Right atrium auricular region (tissue), 2 donors: ENCODE results near the gene PTPRC. TPM values are rescaled to one million over a fixed set of nuclear protein-coding genes. Genes with fewer than 3 reads are reported as not detected.
"Not testable (repeated sequence)": the region's sequence is repeated elsewhere in the genome, so short reads cannot be mapped to it uniquely, and the experiment has no call there.

ENCODE experiments used
- DNase-seq: peaks from one replicate; pipeline ENCODE4 v3.0.0-alpha.2; 2019; ENCODE audit warnings: low spot score
- H3K27ac ChIP-seq, 2 donors: fragments of 200-600 bp; sonication (generic); 1 replicate in 1 of 2; 2 replicates in 1 of 2; pipeline ENCODE4 v1.5.1; 2016 to 2019
- H3K27me3 ChIP-seq, 2 donors: fragments of 200-600 bp; sonication (generic); one replicate each; pipeline versions ENCODE4 v1.5.1 to v1.6.0; 2017 to 2019
- H3K36me3 ChIP-seq: fragments of 200-600 bp; sonication (generic); one replicate; pipeline ENCODE4 v1.5.1; 2016
- H3K4me1 ChIP-seq, 2 donors: fragments of 200-600 bp; sonication (generic); one replicate each; pipeline versions ENCODE4 v1.5.1 to v1.6.0; 2017 to 2019
- H3K4me3 ChIP-seq, 2 donors: fragments of 200-600 bp; sonication (generic); 1 replicate in 1 of 2; 2 replicates in 1 of 2; pipeline ENCODE4 v1.5.1; 2017 to 2019; ENCODE audit warnings: mild to moderate bottlenecking in 1 of 2, moderate library complexity in 1 of 2
- H3K9me3 ChIP-seq, 2 donors: fragments of 200-600 bp; sonication (generic); one replicate each; pipeline ENCODE4 v1.5.1; 2019
- total RNA-seq, 2 donors: library from RNA; depleted of rRNA; stranded (reverse); fragments of >200 nt; gene quantifications; one replicate each; pipeline ENCODE4 v1.1.0, GENCODE V29; 2016
- TF ChIP-seq, protein P1 (sequence below), 2 donors: fragments of 200-600 bp; sonication (generic); IDR thresholded peaks; one replicate each; pipeline ENCODE4 v1.5.1; 2019; ENCODE audit warnings: antibody characterized with exemption in 2 of 2

PTPRC gene
- total RNA-seq, 2 donors from 2014 or later: 5.5 to 10.1 TPM

DNA sequence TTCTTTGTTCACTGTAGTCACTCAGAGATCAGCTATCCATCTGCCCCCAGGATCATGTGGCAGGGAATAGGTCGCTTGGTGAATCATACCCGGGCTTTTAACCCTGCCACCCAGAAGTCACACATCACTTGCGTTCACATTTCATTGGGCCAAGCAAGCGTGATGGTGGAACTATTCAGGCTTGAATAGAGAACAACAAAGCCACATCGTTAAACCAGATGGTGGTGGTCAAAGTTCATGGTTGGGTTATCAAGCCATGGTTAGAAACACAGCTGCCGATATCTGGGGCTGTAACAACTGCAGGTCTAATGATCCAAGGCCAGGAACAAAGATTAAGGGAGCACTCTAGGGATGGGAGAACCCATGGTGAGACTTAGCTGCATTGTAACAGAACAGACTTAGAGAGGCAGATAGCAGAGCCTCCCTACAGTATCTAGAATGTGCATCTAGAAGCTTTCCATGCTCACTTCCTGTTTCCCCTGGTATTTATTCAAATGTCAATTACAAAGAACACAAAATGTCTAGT is 40.0 kb upstream of the PTPRC start:
- no peaks in the 10 kb centered on the region for H3K36me3 ChIP-seq
- no peaks in the 10 kb centered on the region for H3K27me3 ChIP-seq
- H3K27ac ChIP-seq: no peak overlapping the region
- H3K4me3 ChIP-seq: no peak overlapping the region
- no peak for DNase-seq
- H3K4me1 ChIP-seq: no peaks in the 10 kb centered on the region
- TF ChIP-seq, protein P1, sequence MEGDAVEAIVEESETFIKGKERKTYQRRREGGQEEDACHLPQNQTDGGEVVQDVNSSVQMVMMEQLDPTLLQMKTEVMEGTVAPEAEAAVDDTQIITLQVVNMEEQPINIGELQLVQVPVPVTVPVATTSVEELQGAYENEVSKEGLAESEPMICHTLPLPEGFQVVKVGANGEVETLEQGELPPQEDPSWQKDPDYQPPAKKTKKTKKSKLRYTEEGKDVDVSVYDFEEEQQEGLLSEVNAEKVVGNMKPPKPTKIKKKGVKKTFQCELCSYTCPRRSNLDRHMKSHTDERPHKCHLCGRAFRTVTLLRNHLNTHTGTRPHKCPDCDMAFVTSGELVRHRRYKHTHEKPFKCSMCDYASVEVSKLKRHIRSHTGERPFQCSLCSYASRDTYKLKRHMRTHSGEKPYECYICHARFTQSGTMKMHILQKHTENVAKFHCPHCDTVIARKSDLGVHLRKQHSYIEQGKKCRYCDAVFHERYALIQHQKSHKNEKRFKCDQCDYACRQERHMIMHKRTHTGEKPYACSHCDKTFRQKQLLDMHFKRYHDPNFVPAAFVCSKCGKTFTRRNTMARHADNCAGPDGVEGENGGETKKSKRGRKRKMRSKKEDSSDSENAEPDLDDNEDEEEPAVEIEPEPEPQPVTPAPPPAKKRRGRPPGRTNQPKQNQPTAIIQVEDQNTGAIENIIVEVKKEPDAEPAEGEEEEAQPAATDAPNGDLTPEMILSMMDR (IDR thresholded peaks at IDR 0.05): no peak
- no peaks in the 10 kb centered on the region for H3K9me3 ChIP-seq

DNA sequence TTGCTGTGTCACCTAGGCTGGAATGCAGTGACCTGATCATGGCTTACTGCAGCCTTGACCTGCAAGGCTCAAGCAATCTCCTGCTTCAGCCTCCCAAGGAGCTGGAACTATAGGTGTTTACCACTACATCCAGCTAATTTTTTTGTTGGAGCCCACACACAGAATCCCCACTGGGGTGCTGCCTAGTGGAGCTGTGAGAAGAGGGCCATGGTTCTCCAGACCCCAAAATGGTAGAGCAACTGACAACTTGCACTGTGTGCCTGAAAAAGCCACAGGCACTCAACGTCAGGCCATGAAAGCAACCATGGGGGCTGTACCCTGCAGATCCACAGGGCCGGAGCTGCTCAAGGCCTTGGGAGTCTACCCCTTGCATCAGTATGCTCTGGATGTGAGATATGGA is 39.1 kb upstream of the PTPRC start:
- H3K4me1 ChIP-seq: no peaks in the 10 kb centered on the region

GRCh38 chr1:198600906-198601305 is 37.9 kb upstream of the PTPRC start:
- H3K27me3 ChIP-seq: no peaks in the 10 kb centered on the region
- H3K4me1 ChIP-seq: no peaks in the 10 kb centered on the region
- no peaks in the 10 kb centered on the region for H3K9me3 ChIP-seq
- no peak for DNase-seq
- H3K27ac ChIP-seq: no peak overlapping the region
- TF ChIP-seq, protein P1 (IDR thresholded peaks at IDR 0.05): no peak
- H3K4me3 ChIP-seq: no peak overlapping the region
- H3K36me3 ChIP-seq: no peaks in the 10 kb centered on the region

More for the DNA sequence above, 39.1 kb upstream of the PTPRC start:
- DNase-seq: no peak
- TF ChIP-seq, protein P1 (IDR thresholded peaks at IDR 0.05): no peak
- no peak overlapping the region for H3K4me3 ChIP-seq
- H3K27ac ChIP-seq: no peak overlapping the region
- no peaks in the 10 kb centered on the region for H3K9me3 ChIP-seq
- H3K27me3 ChIP-seq: no peaks in the 10 kb centered on the region
- no peaks in the 10 kb centered on the region for H3K36me3 ChIP-seq

GRCh38 chr1:198601310-198601709 is 37.5 kb upstream of the PTPRC start:
- H3K4me1 ChIP-seq, DNase-seq, H3K27me3 ChIP-seq: not testable (repeated sequence)

DNA sequence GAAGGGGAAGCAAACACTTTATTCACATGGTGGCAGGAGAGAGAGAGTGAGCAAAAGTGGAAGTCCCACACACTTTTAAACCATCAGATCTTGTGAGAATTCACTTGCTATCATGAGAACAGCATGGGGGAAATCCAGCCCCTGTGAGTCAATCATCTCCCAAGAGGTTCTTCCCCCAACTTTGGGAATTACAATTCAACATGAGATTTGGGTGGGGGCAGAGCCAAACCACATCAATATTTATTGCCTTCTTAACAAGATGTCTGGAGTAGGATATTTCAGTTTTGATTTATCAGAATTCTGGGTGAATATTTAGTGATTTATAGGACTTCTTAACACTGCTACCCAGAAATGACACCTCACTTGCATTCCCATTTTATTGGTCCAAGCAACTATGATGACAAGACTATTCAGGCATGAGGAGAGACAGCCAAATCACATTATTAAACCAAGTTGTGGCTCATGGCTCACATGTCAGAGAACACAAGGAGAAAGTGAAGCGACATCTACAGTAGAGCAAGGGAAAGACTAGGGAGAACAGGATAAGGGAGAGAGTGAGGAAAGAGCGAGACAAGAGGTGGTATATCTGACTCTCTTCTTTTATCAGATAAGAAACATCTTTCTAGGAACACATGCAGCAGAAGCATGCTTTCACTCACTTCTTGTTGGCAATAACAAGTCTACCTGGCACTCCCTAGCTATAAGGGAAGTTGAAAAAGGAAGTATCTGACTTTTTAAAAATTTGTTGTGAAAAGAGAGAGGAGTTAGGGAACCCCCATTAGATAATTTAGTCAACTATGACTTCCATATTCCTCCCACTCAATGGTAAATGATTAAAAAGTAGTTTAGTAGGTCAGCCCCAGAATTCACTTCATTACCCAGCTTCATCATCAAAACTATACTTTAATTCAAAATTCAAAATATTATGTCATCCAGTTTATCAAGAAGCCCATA is 36.6 kb upstream of the PTPRC start:
- DNase-seq: no peak
- Histone ChIP-seq H3K36me3 (no peaks in the 10 kb centered on the region), H3K4me1 (no peaks in the 10 kb centered on the region), H3K9me3 (no peaks in the 10 kb centered on the region), H3K27me3 (no peaks in the 10 kb centered on the region), H3K27ac (no peak overlapping the region), H3K4me3 (no peak overlapping the region)
- TF ChIP-seq, protein P1 (IDR thresholded peaks at IDR 0.05): no peak

More at GRCh38 chr1:198601310-198601709, 37.5 kb upstream of the PTPRC start:
- not testable (repeated sequence) for H3K36me3 ChIP-seq, H3K4me3 ChIP-seq, H3K27ac ChIP-seq, H3K9me3 ChIP-seq

DNA sequence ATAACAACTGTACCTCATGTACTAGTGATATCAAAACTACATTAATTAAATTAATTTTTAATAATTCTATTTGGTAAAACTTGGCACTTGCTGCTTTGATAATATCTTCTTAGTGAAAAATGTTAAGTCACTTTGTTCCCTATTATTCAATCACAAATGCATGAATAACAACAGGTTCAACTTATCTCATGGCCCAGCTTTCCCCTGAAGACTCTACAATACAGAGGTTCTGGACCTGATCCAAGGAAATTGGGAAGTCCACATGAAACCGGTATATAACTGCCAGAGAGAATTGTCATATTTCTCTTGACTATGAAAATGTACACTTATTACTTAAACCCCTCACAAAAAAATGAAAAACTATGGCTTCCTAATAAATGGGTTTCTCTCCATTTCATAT is 33.9 kb upstream of the PTPRC start:
- TF ChIP-seq, protein P1 (IDR thresholded peaks at IDR 0.05): no peak
- Histone ChIP-seq H3K4me1 (no peaks in the 10 kb centered on the region), H3K27ac (no peak overlapping the region)

More for the DNA sequence above, 33.9 kb upstream of the PTPRC start:
- Histone ChIP-seq H3K9me3 (no peaks in the 10 kb centered on the region), H3K27me3 (no peaks in the 10 kb centered on the region), H3K4me3 (no peak overlapping the region), H3K36me3 (no peaks in the 10 kb centered on the region)
- no peak for DNase-seq
